Left hindlimb (tissue), 1 donor: ENCODE data around the gene SIAE.

Source experiments
- DNase-seq: peaks from one replicate; pipeline ENCODE4 v3.0.0-alpha.2; 2018

SIAE gene

DNA sequence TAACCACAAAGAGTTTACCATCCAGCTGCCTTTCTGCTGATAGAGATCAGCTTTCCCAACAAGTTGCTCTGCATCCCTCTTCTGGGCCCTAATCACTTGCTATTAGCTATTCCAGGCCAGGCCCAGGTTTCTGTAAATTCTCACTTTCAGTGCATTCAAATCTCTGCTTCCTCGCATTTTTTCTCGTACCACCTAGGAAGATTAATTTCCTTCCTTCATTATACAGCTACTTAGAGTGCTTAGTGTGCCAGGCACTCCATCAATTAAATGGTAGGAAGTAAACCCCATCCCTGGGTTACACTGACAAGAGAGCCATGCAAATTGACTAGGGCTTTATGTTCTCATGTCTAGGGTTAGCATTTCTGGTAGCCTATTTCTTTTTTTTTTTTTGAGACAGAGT is 9.7 kb downstream of the SIAE start:
- no peak for DNase-seq

DNA sequence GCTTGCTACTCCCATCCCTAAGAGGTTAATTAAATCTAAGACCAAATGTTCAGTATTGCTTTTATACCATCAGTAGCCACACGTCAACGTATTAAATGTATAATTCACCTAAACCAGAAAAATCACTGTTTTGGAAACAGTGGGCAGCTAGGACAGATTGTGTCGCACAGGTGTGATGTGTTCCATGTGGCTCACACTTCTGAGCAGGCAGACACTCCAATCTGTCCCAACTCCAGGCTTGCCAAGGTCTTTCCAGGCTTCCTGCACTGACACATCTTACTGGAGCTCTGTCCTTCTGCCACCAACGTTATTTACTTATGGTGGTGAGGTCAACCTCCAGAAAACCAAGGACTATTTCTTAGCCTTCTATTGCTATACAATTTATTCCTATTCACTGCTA is 11.4 kb downstream of the SIAE start:
- DNase-seq: no peak

DNA sequence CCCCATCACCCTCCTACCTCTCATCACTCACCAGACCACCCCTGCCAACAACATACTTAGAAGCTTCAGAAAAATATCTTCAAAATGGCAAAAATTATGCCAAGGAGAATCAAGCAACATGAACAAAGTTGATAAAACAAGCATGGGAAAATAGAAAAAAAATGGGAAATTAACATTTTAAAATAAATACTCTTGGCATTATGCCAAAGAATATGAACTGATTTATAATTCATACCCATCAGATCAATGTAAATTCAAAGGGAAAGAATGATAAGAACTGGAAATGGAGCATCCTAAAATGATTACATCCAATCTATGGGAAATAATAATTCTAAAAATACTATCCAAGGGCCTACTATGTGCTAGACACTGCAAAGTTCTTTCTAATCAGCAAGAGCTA is 12.0 kb downstream of the SIAE start:
- DNase-seq: no peak

DNA sequence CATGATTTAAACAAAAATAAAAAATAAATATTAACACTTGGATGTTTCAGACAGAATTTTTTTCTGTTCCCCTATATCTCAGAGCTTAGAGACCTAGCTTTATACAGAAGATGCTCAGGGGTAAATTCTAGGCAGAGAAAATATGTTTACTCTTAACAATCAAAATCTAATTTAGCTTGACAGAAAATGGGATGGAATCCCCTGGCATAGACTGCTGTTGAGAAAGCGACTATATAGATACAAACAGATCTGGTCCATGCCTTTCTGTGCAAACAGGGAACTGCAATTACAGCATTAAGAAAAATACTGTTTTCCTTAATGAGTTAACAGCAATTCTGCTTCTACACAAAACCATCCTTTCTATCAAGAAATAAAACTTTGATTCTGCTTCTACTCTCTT is 14.6 kb downstream of the SIAE start:
- DNase-seq: no peak

DNA sequence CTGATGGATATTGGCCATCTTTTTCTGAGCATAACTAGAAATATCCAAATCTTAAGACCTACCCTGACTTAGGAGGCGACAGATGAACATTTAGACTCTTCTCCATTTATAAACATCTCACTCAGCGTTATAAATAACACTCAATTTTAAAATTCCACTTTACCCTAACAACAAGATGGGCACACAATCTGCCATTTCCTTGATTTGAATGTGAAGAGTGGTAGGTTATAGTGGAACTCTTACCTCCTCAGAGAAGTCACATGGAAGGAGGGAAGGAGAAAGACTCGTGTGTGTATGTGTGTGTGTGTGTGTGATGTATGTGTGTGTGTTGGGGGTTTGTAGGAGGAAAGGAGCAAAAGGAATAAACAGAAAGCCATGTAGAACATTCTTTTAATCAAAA is 15.0 kb downstream of the SIAE start:
- no peak for DNase-seq

DNA sequence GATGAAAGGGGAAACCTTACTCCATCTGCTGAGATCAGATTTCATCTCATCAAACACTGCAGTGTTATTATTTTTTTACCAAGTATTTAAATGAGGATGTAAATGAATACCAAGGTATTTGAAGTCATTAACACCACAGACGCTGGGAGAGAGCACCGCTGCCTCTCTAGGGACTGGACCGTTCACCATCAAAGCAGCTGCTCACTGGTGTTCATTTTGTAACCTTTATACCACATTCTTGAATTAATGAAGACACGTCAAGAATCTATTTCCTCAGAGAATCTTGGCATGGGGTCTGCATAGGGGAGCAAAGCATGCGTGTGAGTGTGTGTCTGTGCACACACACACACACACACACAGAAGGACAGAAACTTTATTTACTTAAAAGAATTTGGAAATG is 15.6 kb downstream of the SIAE start:
- DNase-seq: no peak

DNA sequence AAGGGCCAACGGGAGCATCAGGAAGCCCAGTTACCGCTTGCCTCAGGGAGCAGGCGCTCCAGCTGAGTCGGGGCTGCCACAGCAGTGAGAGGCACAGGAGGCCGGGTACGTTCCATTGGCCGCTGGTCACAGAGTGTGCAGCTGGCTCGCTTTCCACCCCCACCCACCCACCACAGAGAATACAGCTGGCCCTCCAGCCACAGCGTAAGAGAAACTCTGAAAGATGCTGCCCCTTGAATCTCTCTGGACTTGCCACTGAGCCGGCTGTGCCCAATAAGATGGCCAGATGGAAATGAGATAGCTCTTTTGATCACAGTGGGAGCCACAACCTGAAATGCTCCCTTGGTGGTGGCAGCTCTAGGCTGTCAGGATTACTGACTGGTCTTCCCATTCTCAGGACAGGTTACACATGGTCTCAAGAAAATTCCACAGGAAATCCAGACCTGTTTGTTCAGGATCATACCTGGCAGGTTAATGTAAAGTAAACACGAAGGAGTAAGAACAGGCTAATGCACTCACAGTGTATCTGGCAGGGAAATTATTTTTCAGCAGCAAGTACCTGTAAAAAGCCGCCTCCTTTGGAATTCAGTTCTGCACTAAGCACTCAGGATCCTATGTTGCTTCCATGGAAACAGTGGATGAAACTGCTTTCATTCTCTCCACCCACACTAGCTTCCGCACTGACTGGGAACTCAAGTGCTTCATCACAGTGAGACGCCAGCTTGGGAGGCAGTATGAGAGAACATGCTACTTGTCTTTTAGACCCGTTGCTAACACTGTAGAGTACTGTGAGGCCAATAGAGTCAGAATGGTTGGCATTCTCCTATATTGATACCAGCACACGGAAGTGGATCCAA is 16.5 kb downstream of the SIAE start:
- no peak for DNase-seq

DNA sequence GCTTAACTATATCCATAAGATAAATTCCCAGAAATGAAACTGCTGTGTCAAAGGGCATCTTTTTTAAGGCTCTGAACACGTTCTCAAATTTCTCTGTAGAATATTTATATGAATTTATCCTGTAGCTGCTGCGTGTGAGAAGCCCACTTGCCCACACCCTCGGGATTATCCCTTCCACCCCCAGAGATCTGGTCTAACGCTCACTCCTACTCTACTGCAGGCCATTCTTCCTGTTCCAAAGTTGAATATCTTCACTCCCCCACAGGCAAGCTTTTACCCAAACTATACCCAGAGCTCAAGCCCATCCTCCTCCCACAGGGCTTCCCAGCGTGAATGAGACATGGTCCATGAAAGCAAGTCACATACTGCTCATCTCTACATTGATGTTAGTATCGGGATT is 24.9 kb downstream of the SIAE start:
- no peak for DNase-seq

DNA sequence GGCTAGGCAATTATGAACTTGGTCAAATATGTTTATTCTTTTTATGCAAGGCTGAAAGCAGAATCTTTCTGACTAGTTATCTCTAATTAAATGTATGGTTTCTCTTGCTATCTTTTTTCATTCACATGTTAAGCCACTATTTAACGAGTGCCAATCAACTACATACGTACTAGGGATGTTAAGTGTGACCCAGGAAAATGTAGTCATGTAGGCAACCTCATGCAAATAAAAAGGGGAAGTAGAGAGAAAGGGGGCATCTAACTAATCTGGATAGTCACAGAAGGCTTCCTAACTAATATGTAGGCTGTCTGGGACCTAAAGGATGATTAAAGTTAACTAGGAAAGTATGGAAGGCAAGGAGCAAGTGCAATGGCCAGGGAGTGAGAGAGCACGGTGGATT is 27.4 kb downstream of the SIAE start:
- no peak for DNase-seq

DNA sequence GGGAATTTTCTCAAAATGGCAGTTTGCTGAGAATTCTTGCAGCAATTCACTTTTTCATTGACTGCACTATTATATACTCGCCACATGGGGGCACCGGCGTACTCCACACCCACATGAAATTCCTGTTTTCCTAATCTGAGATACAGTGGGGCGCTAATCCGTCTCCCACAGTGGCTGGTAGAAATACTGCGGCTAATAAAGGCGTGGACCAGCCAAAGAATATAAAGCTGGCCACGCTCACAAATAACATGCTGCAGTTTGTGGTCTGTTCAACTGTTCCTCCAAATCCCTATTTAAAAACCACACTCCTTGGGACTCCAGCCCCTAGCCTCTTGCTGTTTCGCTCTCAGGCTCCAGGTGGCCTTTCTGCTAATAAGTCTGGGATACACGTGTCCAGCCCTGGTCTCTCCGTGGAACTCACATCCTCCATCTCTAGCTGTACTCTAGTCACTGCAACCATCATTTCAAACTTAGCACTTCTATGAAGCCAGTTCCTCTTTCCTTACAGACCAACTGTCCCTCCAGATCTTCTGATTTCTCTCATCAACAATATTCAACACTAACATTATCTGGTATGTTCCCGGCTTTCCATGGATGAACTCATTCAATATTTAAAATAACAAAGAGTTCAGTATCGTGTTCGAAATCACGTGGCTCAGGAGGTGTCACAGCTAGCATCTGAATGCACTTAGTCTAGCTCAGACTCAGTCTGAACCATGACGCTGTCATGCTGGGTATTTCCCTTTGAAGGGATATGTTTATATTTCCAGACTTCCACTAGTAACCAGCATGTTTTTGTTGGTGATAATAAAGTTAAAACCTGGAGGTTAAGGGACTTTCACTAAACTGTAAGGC is 28.9 kb downstream of the SIAE start:
- DNase-seq: peak; percentile 66

DNA sequence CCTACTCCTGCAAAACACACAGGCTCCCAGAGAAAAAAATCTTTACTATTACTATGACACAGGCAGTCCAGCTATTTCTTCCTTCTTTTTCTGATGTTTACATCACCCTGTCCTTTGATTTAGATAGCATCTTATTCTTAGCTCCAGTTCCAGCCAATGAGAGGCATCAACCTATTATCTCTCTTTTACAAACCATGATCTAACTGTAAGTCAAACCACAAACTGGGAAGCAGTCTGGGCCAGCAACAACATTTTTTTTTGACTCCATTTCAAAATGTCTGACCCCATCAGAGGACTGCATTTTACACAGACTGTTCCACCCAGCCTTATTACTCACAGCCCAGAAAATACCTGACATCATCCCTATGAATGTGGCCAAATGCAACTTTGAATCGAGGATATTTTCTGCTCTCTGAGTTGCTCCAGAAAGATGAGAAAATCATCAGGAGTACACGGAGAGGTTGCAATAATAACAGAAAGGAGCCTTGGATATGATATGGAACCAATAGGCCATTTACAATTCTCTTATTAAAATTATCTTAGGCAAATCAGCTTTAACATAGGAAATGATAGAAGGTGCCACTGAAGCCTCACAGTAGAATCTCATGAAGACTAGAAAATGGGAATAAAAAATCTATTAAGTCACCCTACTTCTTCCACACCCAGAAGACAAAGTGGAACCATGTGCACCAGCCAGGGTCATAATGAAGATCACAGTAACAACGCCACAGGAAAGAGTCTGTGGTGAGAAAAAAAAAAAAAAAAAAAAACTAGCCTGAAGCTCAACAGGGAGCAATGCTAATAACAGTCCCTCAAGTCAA is 29.7 kb downstream of the SIAE start:
- DNase-seq: no peak

DNA sequence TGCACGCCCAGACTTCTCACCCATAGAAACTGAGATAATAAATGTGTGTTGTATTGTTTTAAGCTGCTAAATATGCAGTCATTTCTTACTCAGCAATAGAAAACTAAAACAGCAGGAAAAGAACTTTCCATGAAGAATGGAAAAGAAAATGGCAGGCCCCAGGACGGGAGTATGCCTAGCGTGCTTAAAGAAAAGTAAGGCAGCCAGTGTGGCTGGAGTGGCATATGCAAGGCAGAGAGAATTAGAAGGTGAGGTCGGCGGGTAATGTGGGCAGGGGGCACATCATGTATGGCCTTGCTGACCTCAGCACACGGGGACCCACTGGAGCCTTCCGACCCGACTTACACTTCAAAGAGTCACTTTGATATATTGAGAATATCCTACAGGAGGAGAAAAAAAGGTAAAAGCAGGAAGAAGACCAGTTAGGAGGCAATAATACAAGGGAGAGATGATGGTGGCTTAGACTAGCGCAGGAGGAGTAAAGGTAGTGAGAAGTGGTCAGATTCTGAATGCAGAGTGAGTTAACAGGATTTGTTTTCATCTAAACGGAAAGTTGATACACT is 30.4 kb downstream of the SIAE start:
- no peak for DNase-seq

DNA sequence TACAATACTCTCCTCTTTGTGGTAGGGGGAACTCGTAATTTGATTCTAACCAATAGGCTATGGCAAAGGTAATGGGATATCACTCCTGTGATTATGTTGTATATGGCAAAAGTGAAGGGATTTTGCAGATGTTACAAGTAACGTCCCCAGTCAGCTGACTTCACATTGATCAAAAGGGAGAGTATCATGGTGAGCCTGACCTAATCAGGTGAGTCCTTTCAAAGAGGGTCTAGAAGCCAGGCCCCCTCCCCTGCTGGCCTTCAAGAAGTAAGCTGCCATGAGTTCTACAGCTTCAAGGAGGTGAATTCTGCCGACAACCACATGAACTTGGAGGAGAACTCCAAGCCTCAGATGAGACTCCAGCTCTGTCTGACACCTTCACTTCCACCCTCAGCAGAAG is 30.9 kb downstream of the SIAE start:
- no peak for DNase-seq

DNA sequence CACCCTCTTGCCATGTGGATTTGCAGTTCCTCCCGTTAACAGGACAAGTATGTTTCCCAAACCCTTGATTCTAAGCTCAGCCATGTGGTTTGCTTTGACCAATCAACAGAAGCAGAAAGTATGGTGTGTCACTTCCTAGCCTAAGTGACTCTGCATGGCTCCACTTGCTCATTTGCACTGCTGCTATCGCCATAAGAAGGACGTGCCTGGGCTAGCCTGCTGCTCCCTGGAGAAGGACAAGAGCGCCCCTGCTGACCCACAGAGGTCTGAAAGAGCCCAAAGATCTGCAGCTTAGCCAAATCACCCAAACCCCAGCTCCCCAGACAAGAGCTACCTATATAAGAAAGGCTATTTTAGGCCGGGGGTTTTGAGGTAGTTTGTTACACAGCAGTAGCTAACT is 32.9 kb downstream of the SIAE start:
- no peak for DNase-seq

DNA sequence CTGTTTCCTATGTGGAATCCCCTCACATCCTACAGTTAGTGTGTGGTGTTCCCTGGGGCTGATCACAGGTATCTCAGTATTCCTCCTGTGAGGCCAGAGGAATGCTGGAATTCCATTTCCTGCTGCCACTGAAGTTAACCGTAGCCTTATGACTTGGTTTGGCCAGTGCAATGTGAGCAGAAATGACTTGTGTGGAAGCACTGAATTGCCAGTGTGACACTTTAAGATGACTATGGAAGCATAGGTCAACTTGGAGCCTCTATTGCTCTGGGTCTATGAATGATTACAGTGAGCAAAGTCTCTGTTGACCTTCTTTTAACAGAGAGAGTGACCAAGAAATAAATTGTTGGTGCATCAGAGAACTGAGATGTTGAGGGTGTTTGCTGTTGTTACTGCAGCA is 34.4 kb downstream of the SIAE start:
- no peak for DNase-seq

DNA sequence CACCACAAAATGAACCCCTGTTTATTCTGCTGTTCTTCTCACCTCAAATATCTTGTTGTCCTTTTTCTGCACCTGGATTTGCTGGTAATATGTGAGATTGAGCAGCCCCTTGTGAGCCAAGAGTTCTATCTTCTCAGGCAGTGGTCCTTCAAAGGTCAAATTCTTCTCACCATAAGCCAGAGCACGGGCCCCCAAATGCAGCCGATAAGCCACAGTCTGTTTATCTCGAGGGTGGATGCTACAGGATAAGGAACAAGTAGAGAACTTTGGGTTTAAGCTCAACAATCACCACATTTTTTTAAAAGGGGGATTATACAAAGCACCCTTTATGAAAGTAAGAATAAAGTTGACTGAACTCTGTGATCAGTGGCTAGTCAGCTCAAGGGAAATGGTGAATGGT is 35.0 kb downstream of the SIAE start:
- no peak for DNase-seq

DNA sequence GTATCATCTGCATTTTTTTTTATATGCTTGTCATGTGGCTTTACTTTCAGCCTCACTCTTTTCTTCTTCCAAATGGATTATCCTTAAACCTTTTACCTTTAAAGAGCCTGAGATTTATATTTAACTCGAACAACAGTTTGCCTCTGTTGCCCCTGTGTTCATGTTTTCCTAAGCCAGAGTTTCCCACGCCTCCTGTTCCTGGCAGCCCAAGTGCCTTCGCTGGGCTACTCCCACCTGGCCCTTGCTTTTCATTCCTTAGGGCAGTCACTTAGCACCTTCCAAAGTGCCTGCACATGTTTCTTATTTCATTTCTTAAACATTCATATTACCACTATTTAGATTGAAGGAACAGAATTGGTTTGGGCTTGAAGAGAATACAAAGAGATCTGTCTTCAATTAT is 37.6 kb downstream of the SIAE start:
- no peak for DNase-seq

DNA sequence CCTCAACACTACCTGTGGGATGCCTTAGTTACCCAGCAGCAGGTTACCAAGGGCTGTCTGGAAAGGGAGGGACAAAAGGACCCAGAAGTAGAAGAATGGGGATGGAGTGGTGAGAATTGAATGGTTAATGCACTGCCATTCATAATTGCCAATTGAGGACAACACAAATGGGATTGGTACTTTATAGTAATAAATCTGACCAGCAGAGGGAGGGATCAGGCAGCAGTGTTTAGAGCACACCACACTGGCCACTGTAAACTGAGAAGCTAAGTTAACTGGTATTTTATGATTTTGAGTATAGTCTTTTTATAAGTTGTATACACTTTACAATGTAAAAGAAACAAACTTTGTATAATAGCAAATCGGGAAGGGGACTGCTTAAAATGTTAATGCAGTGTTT is 40.2 kb downstream of the SIAE start:
- DNase-seq: no peak

DNA sequence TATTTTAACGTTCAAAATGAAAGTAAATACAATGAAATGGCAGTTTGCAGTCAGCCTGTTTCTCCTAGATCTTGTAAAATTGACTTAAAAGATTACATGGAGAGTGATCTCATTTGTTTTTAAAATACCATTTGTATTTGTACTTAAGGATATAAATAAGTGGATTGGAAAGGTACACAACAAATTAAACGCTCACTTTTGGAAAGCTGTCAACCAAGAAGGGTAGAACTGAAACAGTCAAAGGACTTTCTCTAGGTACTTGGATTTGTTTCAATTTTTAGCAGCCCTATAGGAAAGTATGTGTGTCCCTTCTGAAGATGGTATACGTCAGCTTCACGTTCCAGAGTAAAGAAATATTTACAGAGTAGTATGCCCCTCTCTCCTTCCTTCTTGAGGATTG is 43.6 kb downstream of the SIAE start:
- DNase-seq: no peak

DNA sequence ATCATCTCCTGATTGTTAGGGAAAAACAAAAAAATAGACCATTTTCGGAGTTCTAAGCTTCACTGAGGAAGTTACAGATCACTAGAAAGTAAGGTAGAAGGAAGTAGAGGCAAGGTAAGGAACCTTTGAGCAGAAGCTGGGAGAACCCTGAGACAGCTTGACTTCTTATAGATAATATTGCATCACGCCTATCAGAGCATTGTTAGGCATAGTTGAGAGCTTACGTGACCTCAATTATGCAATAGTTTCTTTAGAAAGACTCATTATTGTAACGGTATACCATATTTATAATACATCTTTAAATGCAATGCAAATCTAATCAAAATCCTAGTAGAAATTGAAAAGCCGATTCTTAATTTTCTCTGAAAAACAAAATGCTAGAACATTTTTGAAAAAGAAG is 46.0 kb downstream of the SIAE start:
- DNase-seq: no peak

DNA sequence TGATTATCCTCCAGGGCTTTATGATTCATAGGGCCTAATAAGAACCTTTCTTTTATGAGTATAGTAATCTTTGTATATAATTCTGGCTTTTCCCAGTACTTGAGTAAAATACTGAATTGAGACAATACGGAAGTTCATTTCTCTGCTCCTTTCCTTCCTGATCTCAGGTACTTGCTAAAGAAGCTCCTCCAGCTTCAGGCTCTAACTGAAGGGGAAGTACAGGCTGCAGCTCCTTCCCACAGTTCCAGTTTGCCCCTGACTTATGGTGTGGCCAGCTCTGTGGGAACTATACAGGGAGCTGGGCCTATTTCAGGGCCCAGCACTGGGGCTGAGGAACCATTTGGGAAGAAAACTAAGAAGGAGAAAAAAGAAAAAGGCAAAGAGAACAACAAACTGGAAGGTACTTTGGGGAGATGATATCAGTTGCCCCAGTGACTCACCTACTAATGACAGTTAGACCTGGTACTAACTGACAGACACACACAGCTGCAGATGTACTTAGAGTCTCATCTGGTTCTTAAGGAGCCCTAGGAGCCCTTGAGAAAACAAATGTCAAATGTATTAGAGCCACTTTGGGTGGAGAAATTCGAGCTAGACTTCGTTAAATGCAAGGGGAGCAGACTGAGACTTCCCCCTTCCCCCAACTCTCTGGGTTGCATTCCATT is 47.9 kb downstream of the SIAE start:
- no peak for DNase-seq

DNA sequence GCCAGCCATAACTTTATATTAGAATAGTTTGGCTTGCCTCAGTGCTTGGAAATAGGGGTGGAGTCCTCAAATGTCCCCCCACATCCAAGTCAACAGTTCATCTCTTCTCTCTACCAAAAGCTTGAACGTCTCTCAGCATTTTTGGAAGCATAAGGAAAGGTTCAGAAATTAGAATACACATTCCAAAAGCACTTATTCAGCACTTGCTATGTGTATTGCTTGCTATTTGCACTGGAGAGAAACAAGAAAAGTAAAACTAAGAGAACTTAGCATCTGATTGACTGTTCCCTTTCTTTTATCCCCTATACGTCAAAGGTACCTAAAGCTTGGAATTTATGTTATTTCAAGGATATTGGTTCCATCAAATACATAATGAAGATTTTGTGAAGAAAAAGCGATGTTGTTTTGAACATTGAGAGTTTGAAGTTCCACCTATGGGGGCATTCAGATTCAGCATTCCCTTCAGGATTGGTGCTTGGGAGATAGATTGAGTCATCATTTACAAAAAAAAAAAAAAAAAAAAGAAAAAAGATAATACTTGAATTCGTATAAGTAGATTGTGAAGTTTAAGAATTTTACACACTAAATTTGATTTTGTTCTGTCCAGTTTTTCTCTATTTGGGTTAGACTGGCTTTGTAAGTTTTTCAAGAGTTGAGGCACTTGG is 49.5 kb downstream of the SIAE start:
- no peak for DNase-seq
